ENCODE measurements around the gene TRAIP. TPM values are rescaled to one million over a fixed set of nuclear protein-coding genes. Genes with fewer than 3 reads are reported as not detected.
A peak's percentile ranks its signal among the peaks of the same experiment; 100 is the strongest.

The TRAIP gene
- total RNA-seq, 1 experiment from 2014 or later: 5.9 TPM

GRCh38 chr3:49794431-49794830 is 61.9 kb downstream of the TRAIP start:
- Histone ChIP-seq H3K4me1 (ENCODE audit: low read length) (peaks cover 12% of the 10 kb centered on the region), H2AFZ (ENCODE audit: low read length) (no peak overlapping the region), H3K4me3 (ENCODE audit: low read length) (no peak overlapping the region), H3K4me2 (ENCODE audit: low read depth, low read length, poor library complexity, severe bottlenecking) (no peak overlapping the region), H3K9me2 (replicated peaks; ENCODE audit: insufficient read depth, low read length) (no peaks in the 10 kb centered on the region), H3K27me3 (ENCODE audit: low read length) (no peaks in the 10 kb centered on the region), H3K27ac (ENCODE audit: low read length) (no peak overlapping the region), H4K20me1 (ENCODE audit: insufficient read depth, low read depth, low read length) (no peaks in the 10 kb centered on the region), H3K9ac (ENCODE audit: low read length) (no peak overlapping the region), H3K79me2 (ENCODE audit: low read length) (no peaks in the 10 kb centered on the region), H3K36me3 (ENCODE audit: insufficient read depth, low read length) (no peaks in the 10 kb centered on the region), H3K9me3 (ENCODE audit: low read length) (no peaks in the 10 kb centered on the region)
- no peak for DNase-seq

GRCh38 chr3:49793486-49794085 is 62.8 kb downstream of the TRAIP start:
- no peaks in the 10 kb centered on the region for H3K79me2 ChIP-seq (ENCODE audit: low read length)
- no peaks in the 10 kb centered on the region for H3K9me2 ChIP-seq (replicated peaks; ENCODE audit: insufficient read depth, low read length)
- H4K20me1 ChIP-seq (ENCODE audit: insufficient read depth, low read depth, low read length): no peaks in the 10 kb centered on the region
- H3K36me3 ChIP-seq (ENCODE audit: insufficient read depth, low read length): no peaks in the 10 kb centered on the region
- no peaks in the 10 kb centered on the region for H3K27me3 ChIP-seq (ENCODE audit: low read length)
- H3K4me3 ChIP-seq (ENCODE audit: low read length): no peak overlapping the region
- H3K4me1 ChIP-seq (ENCODE audit: low read length): peaks cover 14% of the 10 kb centered on the region
- H3K27ac ChIP-seq (ENCODE audit: low read length): no peak overlapping the region
- no peak for DNase-seq
- H3K9ac ChIP-seq (ENCODE audit: low read length): no peak overlapping the region
- no peak overlapping the region for H2AFZ ChIP-seq (ENCODE audit: low read length)
- no peak overlapping the region for H3K4me2 ChIP-seq (ENCODE audit: low read depth, low read length, poor library complexity, severe bottlenecking)
- H3K9me3 ChIP-seq (ENCODE audit: low read length): no peaks in the 10 kb centered on the region

GRCh38 chr3:49792371-49793150 is 63.8 kb downstream of the TRAIP start:
- Histone ChIP-seq H3K9ac (ENCODE audit: low read length) (no peak overlapping the region), H3K27ac (ENCODE audit: low read length) (no peak overlapping the region), H3K4me1 (ENCODE audit: low read length) (peaks cover 14% of the 10 kb centered on the region), H4K20me1 (ENCODE audit: insufficient read depth, low read depth, low read length) (no peaks in the 10 kb centered on the region), H3K9me3 (ENCODE audit: low read length) (no peaks in the 10 kb centered on the region), H3K9me2 (replicated peaks; ENCODE audit: insufficient read depth, low read length) (no peaks in the 10 kb centered on the region), H3K27me3 (ENCODE audit: low read length) (no peaks in the 10 kb centered on the region), H3K36me3 (ENCODE audit: insufficient read depth, low read length) (no peaks in the 10 kb centered on the region), H3K4me3 (ENCODE audit: low read length) (no peak overlapping the region), H3K79me2 (ENCODE audit: low read length) (no peaks in the 10 kb centered on the region), H2AFZ (ENCODE audit: low read length) (no peak overlapping the region), H3K4me2 (ENCODE audit: low read depth, low read length, poor library complexity, severe bottlenecking) (no peak overlapping the region)
- DNase-seq: no peak

- no peak for DNase-seq
- no peak overlapping the region for H3K27ac ChIP-seq (ENCODE audit: low read length)
- H3K79me2 ChIP-seq (ENCODE audit: low read length): no peaks in the 10 kb centered on the region
- no peaks in the 10 kb centered on the region for H3K27me3 ChIP-seq (ENCODE audit: low read length)
- no peak overlapping the region for H3K9ac ChIP-seq (ENCODE audit: low read length)
- no peaks in the 10 kb centered on the region for H3K36me3 ChIP-seq (ENCODE audit: insufficient read depth, low read length)
- H4K20me1 ChIP-seq (ENCODE audit: insufficient read depth, low read depth, low read length): no peaks in the 10 kb centered on the region
- no peak overlapping the region for H2AFZ ChIP-seq (ENCODE audit: low read length)
- no peaks in the 10 kb centered on the region for H3K9me2 ChIP-seq (replicated peaks; ENCODE audit: insufficient read depth, low read length)
- peaks cover 22% of the 10 kb centered on the region for H3K4me1 ChIP-seq (ENCODE audit: low read length)
- no peak overlapping the region for H3K4me3 ChIP-seq (ENCODE audit: low read length)
- no peaks in the 10 kb centered on the region for H3K9me3 ChIP-seq (ENCODE audit: low read length)
- no peak overlapping the region for H3K4me2 ChIP-seq (ENCODE audit: low read depth, low read length, poor library complexity, severe bottlenecking)
These were observed 64.8 kb downstream of the TRAIP start for GRCh38 chr3:49791571-49791970.

GRCh38 chr3:49790626-49791411 is 65.5 kb downstream of the TRAIP start:
- Histone ChIP-seq H3K27me3 (ENCODE audit: low read length) (no peaks in the 10 kb centered on the region), H4K20me1 (ENCODE audit: insufficient read depth, low read depth, low read length) (no peaks in the 10 kb centered on the region), H3K36me3 (ENCODE audit: insufficient read depth, low read length) (no peaks in the 10 kb centered on the region), H3K4me3 (ENCODE audit: low read length) (no peak overlapping the region), H3K4me1 (ENCODE audit: low read length) (peaks cover 23% of the 10 kb centered on the region), H3K4me2 (ENCODE audit: low read depth, low read length, poor library complexity, severe bottlenecking) (no peak overlapping the region), H3K79me2 (ENCODE audit: low read length) (peaks cover 3% of the 10 kb centered on the region), H3K27ac (ENCODE audit: low read length) (no peak overlapping the region), H3K9ac (ENCODE audit: low read length) (no peak overlapping the region), H2AFZ (ENCODE audit: low read length) (no peak overlapping the region), H3K9me2 (replicated peaks; ENCODE audit: insufficient read depth, low read length) (no peaks in the 10 kb centered on the region), H3K9me3 (ENCODE audit: low read length) (no peaks in the 10 kb centered on the region)
- no peak for DNase-seq

- Histone ChIP-seq H2AFZ (ENCODE audit: low read length) (no peak overlapping the region), H4K20me1 (ENCODE audit: insufficient read depth, low read depth, low read length) (no peaks in the 10 kb centered on the region), H3K36me3 (ENCODE audit: insufficient read depth, low read length) (no peaks in the 10 kb centered on the region), H3K79me2 (ENCODE audit: low read length) (peaks cover 30% of the 10 kb centered on the region), H3K9me2 (replicated peaks; ENCODE audit: insufficient read depth, low read length) (no peaks in the 10 kb centered on the region), H3K9ac (ENCODE audit: low read length) (no peak overlapping the region), H3K27ac (ENCODE audit: low read length) (no peak overlapping the region), H3K27me3 (ENCODE audit: low read length) (no peaks in the 10 kb centered on the region), H3K4me3 (ENCODE audit: low read length) (no peak overlapping the region), H3K9me3 (ENCODE audit: low read length) (no peaks in the 10 kb centered on the region), H3K4me2 (ENCODE audit: low read depth, low read length, poor library complexity, severe bottlenecking) (no peak overlapping the region), H3K4me1 (ENCODE audit: low read length) (peaks cover 32% of the 10 kb centered on the region)
- DNase-seq: no peak
These were observed 68.3 kb downstream of the TRAIP start for GRCh38 chr3:49788056-49788455.

- H3K9me3 ChIP-seq (ENCODE audit: low read length): no peaks in the 10 kb centered on the region
- H2AFZ ChIP-seq (ENCODE audit: low read length): no peak overlapping the region
- no peaks in the 10 kb centered on the region for H3K9me2 ChIP-seq (replicated peaks; ENCODE audit: insufficient read depth, low read length)
- H3K27ac ChIP-seq (ENCODE audit: low read length): no peak overlapping the region
- H4K20me1 ChIP-seq (ENCODE audit: insufficient read depth, low read depth, low read length): no peaks in the 10 kb centered on the region
- H3K4me2 ChIP-seq (ENCODE audit: low read depth, low read length, poor library complexity, severe bottlenecking): peak overlapping the region; percentile 96
- no peaks in the 10 kb centered on the region for H3K36me3 ChIP-seq (ENCODE audit: insufficient read depth, low read length)
- peaks cover 33% of the 10 kb centered on the region for H3K79me2 ChIP-seq (ENCODE audit: low read length)
- no peaks in the 10 kb centered on the region for H3K27me3 ChIP-seq (ENCODE audit: low read length)
- no peak for DNase-seq
- peak overlapping the region; percentile 78; the same call in 1 of the 2 replicates for H3K9ac ChIP-seq (ENCODE audit: low read length)
- peak overlapping the region; percentile 91; the same call in 1 of the 2 replicates for H3K4me3 ChIP-seq (ENCODE audit: low read length)
- H3K4me1 ChIP-seq (ENCODE audit: low read length): peaks cover 32% of the 10 kb centered on the region
These were observed 68.8 kb downstream of the TRAIP start for GRCh38 chr3:49787536-49787935.

- peaks cover 37% of the 10 kb centered on the region for H3K79me2 ChIP-seq (ENCODE audit: low read length)
- H3K4me3 ChIP-seq (ENCODE audit: low read length): peak overlapping the region; percentile 91
- no peaks in the 10 kb centered on the region for H3K9me2 ChIP-seq (replicated peaks; ENCODE audit: insufficient read depth, low read length)
- no peaks in the 10 kb centered on the region for H4K20me1 ChIP-seq (ENCODE audit: insufficient read depth, low read depth, low read length)
- peak overlapping the region; percentile 78 for H3K9ac ChIP-seq (ENCODE audit: low read length)
- no peak overlapping the region for H2AFZ ChIP-seq (ENCODE audit: low read length)
- no peak for DNase-seq
- H3K9me3 ChIP-seq (ENCODE audit: low read length): no peaks in the 10 kb centered on the region
- no peaks in the 10 kb centered on the region for H3K27me3 ChIP-seq (ENCODE audit: low read length)
- H3K4me2 ChIP-seq (ENCODE audit: low read depth, low read length, poor library complexity, severe bottlenecking): peak overlapping the region; percentile 96
- H3K36me3 ChIP-seq (ENCODE audit: insufficient read depth, low read length): no peaks in the 10 kb centered on the region
- H3K27ac ChIP-seq (ENCODE audit: low read length): no peak overlapping the region
- peaks cover 32% of the 10 kb centered on the region for H3K4me1 ChIP-seq (ENCODE audit: low read length)
These were observed 69.2 kb downstream of the TRAIP start for GRCh38 chr3:49787182-49787464.

All from Karpas-422 (cell line).